Neuronal stem cell (in vitro differentiated cells): ENCODE measurements around the gene BLCAP.

ENCODE experiments used
- DNase-seq: peaks from one replicate; pipeline ENCODE4 v3.0.0-alpha.2; 2013; ENCODE audit warnings: low spot score
- H2AFZ ChIP-seq: one replicate; pipeline ENCODE4 v1.6.1; 2013; ENCODE audit warnings: mild to moderate bottlenecking, low read length, inconsistent platforms
- H2AK5ac ChIP-seq: 2 replicates; pipeline ENCODE4 v1.6.1; 2013; ENCODE audit warnings: low read depth, mild to moderate bottlenecking, inconsistent platforms, low read length, moderate library complexity, mixed read lengths
- H2BK120ac ChIP-seq: 2 replicates; pipeline ENCODE4 v1.6.1; 2013; ENCODE audit warnings: low read depth, mild to moderate bottlenecking, inconsistent platforms, low read length, moderate library complexity, mixed read lengths
- H2BK12ac ChIP-seq: one replicate; pipeline ENCODE4 v1.6.1; 2013; ENCODE audit warnings: low read length, inconsistent platforms
- H2BK15ac ChIP-seq: 2 replicates; pipeline ENCODE4 v1.6.1; 2013; ENCODE audit warnings: mild to moderate bottlenecking, low read length, inconsistent platforms, mixed read lengths
- H2BK5ac ChIP-seq: one replicate; pipeline ENCODE4 v1.6.1; 2013; ENCODE audit warnings: inconsistent platforms, mild to moderate bottlenecking, low read length, moderate library complexity
- H3K14ac ChIP-seq: one replicate; pipeline ENCODE4 v1.6.1; 2013; ENCODE audit warnings: low read length, inconsistent platforms
- H3K18ac ChIP-seq: 2 replicates; pipeline ENCODE4 v1.6.1; 2013; ENCODE audit warnings: low read length, inconsistent platforms
- H3K23ac ChIP-seq: 2 replicates; pipeline ENCODE4 v1.6.1; 2013; ENCODE audit warnings: low read depth, mild to moderate bottlenecking, mixed read lengths, low read length, inconsistent platforms; ENCODE audit not compliant: poor library complexity
- H3K27ac ChIP-seq: replicated peaks from 3 replicates; pipeline ENCODE4 v1.5.1; 2013; ENCODE audit warnings: low read length, inconsistent platforms
- H3K27me3 ChIP-seq, 3 experiments: 2 replicates each; pipeline ENCODE4 v1.6.1; 2013; ENCODE audit warnings: low read length in 3 of 3, mild to moderate bottlenecking in 2 of 3, inconsistent platforms in 1 of 3, low read depth in 1 of 3, mixed read lengths in 1 of 3, moderate library complexity in 1 of 3; ENCODE audit not compliant: control insufficient read depth in 3 of 3, insufficient read depth in 3 of 3
- H3K36me3 ChIP-seq, 2 donors: replicated peaks in 1 of 2; 2 replicates each; pipeline ENCODE4 v1.6.1; 2013; ENCODE audit warnings: low read length in 2 of 2; ENCODE audit not compliant: control insufficient read depth in 2 of 2, insufficient read depth in 2 of 2
- H3K4ac ChIP-seq: 2 replicates; pipeline ENCODE4 v1.6.1; 2013; ENCODE audit warnings: inconsistent platforms, mild to moderate bottlenecking, low read length, moderate library complexity
- H3K4me1 ChIP-seq, 2 donors: 1 replicate in 1 of 2; 2 replicates in 1 of 2; pipeline ENCODE4 v1.6.1; 2013; ENCODE audit warnings: low read length in 2 of 2, low read depth in 1 of 2; ENCODE audit not compliant: control insufficient read depth in 2 of 2, insufficient read depth in 1 of 2
- H3K4me2 ChIP-seq: one replicate; pipeline ENCODE4 v1.6.1; 2013; ENCODE audit warnings: mild to moderate bottlenecking, low read length, inconsistent platforms; ENCODE audit not compliant: insufficient read depth, poor library complexity, severe bottlenecking
- H3K4me3 ChIP-seq, 2 donors: 2 replicates each; pipeline ENCODE4 v1.5.1; 2013; ENCODE audit warnings: low read length in 2 of 2, mild to moderate bottlenecking in 2 of 2, inconsistent platforms in 1 of 2, moderate library complexity in 1 of 2
- H3K79me1 ChIP-seq: one replicate; pipeline ENCODE4 v1.6.1; 2013; ENCODE audit warnings: low read depth, mild to moderate bottlenecking, inconsistent platforms, low read length, moderate library complexity
- H3K9ac ChIP-seq: one replicate; pipeline ENCODE4 v1.6.1; 2013; ENCODE audit warnings: mild to moderate bottlenecking, low read depth, low read length, inconsistent platforms; ENCODE audit not compliant: poor library complexity
- H3K9me3 ChIP-seq, 2 donors: replicated peaks in 1 of 2; 2 replicates each; pipeline versions ENCODE3 to v1.6.1; 2013; ENCODE audit warnings: low read length in 2 of 2, mild to moderate bottlenecking in 2 of 2, inconsistent platforms in 1 of 2, low read depth in 1 of 2, mixed read lengths in 1 of 2, moderate library complexity in 1 of 2; ENCODE audit not compliant: control insufficient read depth in 2 of 2, insufficient read depth in 1 of 2
- H4K8ac ChIP-seq: one replicate; pipeline ENCODE4 v1.6.1; 2013; ENCODE audit warnings: low read depth, mild to moderate bottlenecking, inconsistent platforms, low read length, moderate library complexity
- H4K91ac ChIP-seq: one replicate; pipeline ENCODE4 v1.6.1; 2013; ENCODE audit warnings: low read length, low read depth, mild to moderate bottlenecking, inconsistent platforms; ENCODE audit not compliant: poor library complexity
- WGBS, 2 donors: extraction: QIAGEN DNeasy Blood & Tissue Kit; methylation state at CpG; one replicate each; pipeline ENCODE4 v1.1.7; 2013; ENCODE audit warnings: missing lambda C conversion rate in 2 of 2, mixed read lengths in 1 of 2; ENCODE audit not compliant: insufficient read length in 2 of 2, insufficient replicate concordance in 1 of 2; ENCODE audit errors: extremely low coverage in 2 of 2; 5-methylcytosine and 5-hydroxymethylcytosine counted together

Gene BLCAP

DNA sequence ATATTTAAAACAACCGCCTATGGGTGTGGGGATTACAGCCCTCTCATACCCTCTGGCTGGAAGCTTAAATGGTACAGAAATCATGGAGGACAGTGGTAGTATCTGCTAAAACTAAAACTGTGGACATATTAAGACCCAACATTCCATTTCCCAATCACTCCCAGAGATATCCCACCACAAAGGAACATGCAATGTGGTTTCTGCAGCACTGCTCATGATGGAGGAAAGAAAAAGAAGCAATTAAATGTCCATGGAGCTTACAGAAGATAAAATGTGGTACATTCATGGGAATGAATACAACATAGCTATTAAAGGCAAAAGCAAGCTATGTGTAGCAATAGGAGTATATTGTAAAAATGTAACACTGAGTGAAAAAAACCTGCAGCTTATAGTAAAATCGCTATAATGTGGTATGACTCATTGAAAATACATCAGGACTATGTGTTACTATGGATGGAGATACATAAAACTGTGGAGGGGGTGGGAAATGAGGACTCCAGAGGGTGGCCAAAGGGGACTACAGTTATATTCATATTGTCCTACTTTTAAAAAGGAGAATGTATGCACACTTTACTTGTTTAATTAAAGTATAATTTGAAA, 29.5 kb downstream of the BLCAP start:
- Histone ChIP-seq H2BK12ac (no peak overlapping the region), H4K91ac (no peak overlapping the region), H3K79me1 (no peaks in the 10 kb centered on the region), H3K18ac (no peak overlapping the region), H2BK120ac (no peak overlapping the region), H4K8ac (no peak overlapping the region), H3K4me3 (no peak overlapping the region), H3K9me3 (no peaks in the 10 kb centered on the region), H2BK15ac (no peak overlapping the region), H3K14ac (no peak overlapping the region), H3K23ac (no peak overlapping the region), H2AFZ (no peak overlapping the region), H3K27me3 (no peaks in the 10 kb centered on the region), H2BK5ac (no peak overlapping the region), H2AK5ac (no peak overlapping the region), H3K4ac (no peak overlapping the region), H3K36me3 (peaks cover 0 to 3% of the 10 kb centered on the region in 2 donors), H3K4me1 (peaks cover 0 to 3% of the 10 kb centered on the region in 2 donors), H3K9ac (no peak overlapping the region), H3K27ac (no peak overlapping the region), H3K4me2 (no peak overlapping the region)
- no peak for DNase-seq
- WGBS, 2 donors: no CpG with 5 or more reads among the region's 2 CpGs

- no peak overlapping the region for H2BK120ac ChIP-seq
- H3K4me1 ChIP-seq: no peaks in the 10 kb centered on the region
- H3K14ac ChIP-seq: no peak overlapping the region
- no peak overlapping the region for H3K4me3 ChIP-seq
- no peak overlapping the region for H3K23ac ChIP-seq
- no peak overlapping the region for H2BK5ac ChIP-seq
- no peak overlapping the region for H3K27ac ChIP-seq
- H4K91ac ChIP-seq: no peak overlapping the region
- no peak overlapping the region for H3K4me2 ChIP-seq
- H2AFZ ChIP-seq: no peak overlapping the region
- H3K9me3 ChIP-seq: no peaks in the 10 kb centered on the region
- no peak overlapping the region for H2AK5ac ChIP-seq
- no peak overlapping the region for H3K18ac ChIP-seq
- no peaks in the 10 kb centered on the region for H3K36me3 ChIP-seq
- no CpG with 5 or more reads among the region's 5 CpGs for WGBS, 2 donors
- no peaks in the 10 kb centered on the region for H3K79me1 ChIP-seq
- no peak overlapping the region for H4K8ac ChIP-seq
- no peak for DNase-seq
- H3K4ac ChIP-seq: no peak overlapping the region
- H3K9ac ChIP-seq: no peak overlapping the region
- H3K27me3 ChIP-seq: no peaks in the 10 kb centered on the region
- H2BK15ac ChIP-seq: no peak overlapping the region
- H2BK12ac ChIP-seq: no peak overlapping the region
These were observed 32.9 kb downstream of the BLCAP start for GRCh38 chr20:37494796-37495195.

DNA sequence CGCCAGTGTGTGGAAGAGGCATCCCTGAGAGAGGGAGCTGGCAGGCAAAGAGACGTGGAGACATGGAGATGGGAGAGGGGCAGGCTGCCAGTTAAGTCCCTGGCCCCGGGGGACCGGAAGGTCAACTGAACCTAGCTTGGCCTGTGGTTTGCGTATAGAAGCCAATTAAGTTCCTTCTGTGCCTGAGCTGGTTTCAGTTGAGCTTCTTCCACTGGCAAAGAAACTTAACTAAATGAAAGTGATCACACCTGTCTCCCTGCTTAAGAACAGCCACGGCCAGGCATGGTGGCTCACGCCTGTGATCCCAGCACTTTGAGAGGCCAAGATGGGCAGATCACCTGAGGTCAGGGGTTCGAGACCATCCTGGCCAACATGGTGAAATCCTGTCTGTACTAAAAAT, 33.4 kb downstream of the BLCAP start:
- no CpG with 5 or more reads among the region's 8 CpGs for WGBS, 2 donors
- no peak overlapping the region for H3K4me3 ChIP-seq
- H4K8ac ChIP-seq: no peak overlapping the region
- no peak overlapping the region for H3K23ac ChIP-seq
- no peak overlapping the region for H3K4me2 ChIP-seq
- H2AFZ ChIP-seq: no peak overlapping the region
- H2BK15ac ChIP-seq: no peak overlapping the region
- no peak overlapping the region for H3K27ac ChIP-seq
- H3K9ac ChIP-seq: no peak overlapping the region
- no peaks in the 10 kb centered on the region for H3K9me3 ChIP-seq
- H3K79me1 ChIP-seq: no peaks in the 10 kb centered on the region
- no peaks in the 10 kb centered on the region for H3K27me3 ChIP-seq
- H2AK5ac ChIP-seq: no peak overlapping the region
- no peak overlapping the region for H2BK12ac ChIP-seq
- H3K36me3 ChIP-seq: no peaks in the 10 kb centered on the region
- H3K4ac ChIP-seq: no peak overlapping the region
- no peak for DNase-seq
- H2BK120ac ChIP-seq: no peak overlapping the region
- peak overlapping the region; percentile 42 for H3K18ac ChIP-seq
- no peak overlapping the region for H4K91ac ChIP-seq
- H3K4me1 ChIP-seq: peaks cover 0 to under 1% of the 10 kb centered on the region in 2 donors
- H3K14ac ChIP-seq: peak overlapping the region; percentile 22
- H2BK5ac ChIP-seq: no peak overlapping the region

GRCh38 chr20:37492945-37493344, 34.7 kb downstream of the BLCAP start:
- Histone ChIP-seq H2BK120ac (no peak overlapping the region), H4K8ac (no peak overlapping the region), H3K4ac (no peak overlapping the region), H2BK5ac (no peak overlapping the region), H3K4me3 (no peak overlapping the region), H2BK12ac (no peak overlapping the region), H3K9me3 (no peaks in the 10 kb centered on the region), H3K4me1 (peaks cover 0 to 3% of the 10 kb centered on the region in 2 donors), H3K18ac (no peak overlapping the region), H3K23ac (no peak overlapping the region), H2BK15ac (no peak overlapping the region), H3K27ac (no peak overlapping the region), H4K91ac (no peak overlapping the region), H3K4me2 (no peak overlapping the region), H3K14ac (no peak overlapping the region), H2AK5ac (no peak overlapping the region), H3K27me3 (no peaks in the 10 kb centered on the region), H3K36me3 (no peaks in the 10 kb centered on the region), H3K79me1 (no peaks in the 10 kb centered on the region), H3K9ac (no peak overlapping the region), H2AFZ (no peak overlapping the region)
- no peak for DNase-seq
- no CpG with 5 or more reads among the region's 2 CpGs for WGBS, 2 donors
